SK-N-SH treated with all-trans-retinoic acid at 6 μM for 48 hours (cell line): Measurements from ENCODE around the gene MAST4.

ENCODE experiments used
- ATAC-seq: fragments of 200-7000 bp; cut with Tn5 transposase; 3 replicates; pipeline ENCODE4 v1.9.1; 2020; ENCODE audit warnings: mild to moderate bottlenecking, moderate library complexity
- ARNTL ChIP-seq: fragments of 450-650 bp; formaldehyde crosslinking; IDR thresholded peaks from 2 replicates; pipeline ENCODE4 v1.5.0; 2020; ENCODE audit warnings: low read depth, mild to moderate bottlenecking, moderate library complexity, borderline replicate concordance
- BACH2 ChIP-seq: fragments of 250-450 bp; sonication (Bioruptor Pico); IDR thresholded peaks from 2 replicates; pipeline ENCODE4 v1.9.0; 2021; ENCODE audit warnings: mild to moderate bottlenecking, borderline replicate concordance
- ESRRG ChIP-seq: fragments of 250-450 bp; sonication (Bioruptor Pico); IDR thresholded peaks from 2 replicates; pipeline ENCODE4 v1.6.1; 2021; ENCODE audit warnings: mild to moderate bottlenecking
- GLIS3 ChIP-seq: fragments of 250-450 bp; sonication (Bioruptor Pico); IDR thresholded peaks from 2 replicates; pipeline ENCODE4 v1.5.0; 2020; ENCODE audit warnings: mild to moderate bottlenecking, moderate library complexity
- OSR1 ChIP-seq: fragments of 250-450 bp; sonication (Bioruptor Pico); IDR thresholded peaks from 2 replicates; pipeline ENCODE4 v1.8.0; 2022; ENCODE audit warnings: moderate library complexity, mild to moderate bottlenecking, inconsistent platforms
- PATZ1 ChIP-seq: fragments of 250-450 bp; sonication (Bioruptor Pico); IDR thresholded peaks from 2 replicates; pipeline ENCODE4 v1.8.0; 2020; ENCODE audit warnings: mild to moderate bottlenecking, moderate library complexity, borderline replicate concordance
- PPARA ChIP-seq: fragments of 250-450 bp; sonication (Bioruptor Pico); IDR thresholded peaks from 2 replicates; pipeline ENCODE4 v1.5.0; 2020; ENCODE audit warnings: mild to moderate bottlenecking, borderline replicate concordance
- RARB ChIP-seq: fragments of 250-450 bp; sonication (Bioruptor Pico); IDR thresholded peaks from 2 replicates; pipeline ENCODE4 v1.8.0; 2021; ENCODE audit warnings: mild to moderate bottlenecking, moderate library complexity
- SNAI2 ChIP-seq: fragments of 250-450 bp; sonication (Bioruptor Pico); IDR thresholded peaks from 2 replicates; pipeline ENCODE4 v1.5.0; 2020; ENCODE audit warnings: mild to moderate bottlenecking, moderate library complexity
- TCF4 ChIP-seq: fragments of 250-450 bp; sonication (Bioruptor Pico); IDR thresholded peaks from 2 replicates; pipeline ENCODE4 v1.8.0; 2021; ENCODE audit warnings: mild to moderate bottlenecking, moderate library complexity, borderline replicate concordance
- TOX ChIP-seq: fragments of 250-450 bp; sonication (Bioruptor Pico); IDR thresholded peaks from 2 replicates; pipeline ENCODE4 v1.8.0; 2021; ENCODE audit warnings: mild to moderate bottlenecking, moderate library complexity, borderline replicate concordance
- ZC3H10 ChIP-seq: fragments of 250-450 bp; sonication (Bioruptor Pico); IDR thresholded peaks from 2 replicates; pipeline ENCODE4 v1.5.1; 2021; ENCODE audit warnings: mild to moderate bottlenecking, moderate library complexity
- ZFP3 ChIP-seq: fragments of 250-450 bp; sonication (Bioruptor Pico); IDR thresholded peaks from 2 replicates; pipeline ENCODE4 v1.5.0; 2020; ENCODE audit warnings: mild to moderate bottlenecking, moderate library complexity
- ZFP30 ChIP-seq: fragments of 450-650 bp; formaldehyde crosslinking; IDR thresholded peaks from 2 replicates; pipeline ENCODE4 v1.5.0; 2022; ENCODE audit warnings: mild to moderate bottlenecking, moderate library complexity
- ZNF565 ChIP-seq: fragments of 450-650 bp; formaldehyde crosslinking; conservative IDR thresholded peaks from 2 replicates; pipeline ENCODE4 v1.5.0; 2020; ENCODE audit warnings: low read depth, mild to moderate bottlenecking, moderate library complexity
- ZNF70 ChIP-seq: fragments of 450-650 bp; formaldehyde crosslinking; IDR thresholded peaks from 2 replicates; pipeline ENCODE4 v1.5.0; 2020; ENCODE audit warnings: mild to moderate bottlenecking, moderate library complexity
- ZNF8 ChIP-seq: fragments of 450-650 bp; formaldehyde crosslinking; IDR thresholded peaks from 2 replicates; pipeline ENCODE4 v1.5.0; 2020; ENCODE audit warnings: mild to moderate bottlenecking, moderate library complexity
- TF ChIP-seq, protein P1 (sequence below): fragments of 250-450 bp; sonication (Bioruptor Pico); IDR thresholded peaks from 2 replicates; pipeline ENCODE4 v1.5.1; 2020; ENCODE audit warnings: low read depth, mild to moderate bottlenecking, moderate library complexity
- TF ChIP-seq, protein P2 (sequence below): fragments of 250-450 bp; sonication (Bioruptor Pico); IDR thresholded peaks from 2 replicates; pipeline ENCODE4 v1.5.0; 2020; ENCODE audit warnings: mild to moderate bottlenecking, moderate library complexity
- TF ChIP-seq, protein P3 (sequence below): fragments of 250-450 bp; sonication (Bioruptor Pico); IDR thresholded peaks from 2 replicates; pipeline ENCODE4 v1.5.1; 2021; ENCODE audit warnings: mild to moderate bottlenecking, moderate library complexity

Gene MAST4

DNA sequence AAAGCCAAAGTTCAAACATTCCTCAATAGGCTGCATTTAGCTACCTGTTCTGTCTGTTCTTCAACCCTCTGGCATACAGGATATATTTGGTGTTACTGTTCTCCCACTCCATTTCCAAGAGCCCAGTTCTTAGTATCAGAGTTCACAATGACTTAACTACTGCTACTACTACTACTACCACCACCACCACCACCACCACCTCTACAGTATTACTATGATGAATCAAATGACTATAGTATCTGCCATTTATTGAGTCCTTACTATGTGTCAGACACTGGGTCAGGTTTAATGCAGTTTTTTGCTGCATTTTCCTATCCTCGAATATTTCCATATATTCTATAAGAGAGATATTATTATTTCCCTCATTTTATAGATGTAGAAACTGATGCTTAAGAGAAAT is 601.3 kb downstream of the MAST4 start:
- TF ChIP-seq, protein P1, sequence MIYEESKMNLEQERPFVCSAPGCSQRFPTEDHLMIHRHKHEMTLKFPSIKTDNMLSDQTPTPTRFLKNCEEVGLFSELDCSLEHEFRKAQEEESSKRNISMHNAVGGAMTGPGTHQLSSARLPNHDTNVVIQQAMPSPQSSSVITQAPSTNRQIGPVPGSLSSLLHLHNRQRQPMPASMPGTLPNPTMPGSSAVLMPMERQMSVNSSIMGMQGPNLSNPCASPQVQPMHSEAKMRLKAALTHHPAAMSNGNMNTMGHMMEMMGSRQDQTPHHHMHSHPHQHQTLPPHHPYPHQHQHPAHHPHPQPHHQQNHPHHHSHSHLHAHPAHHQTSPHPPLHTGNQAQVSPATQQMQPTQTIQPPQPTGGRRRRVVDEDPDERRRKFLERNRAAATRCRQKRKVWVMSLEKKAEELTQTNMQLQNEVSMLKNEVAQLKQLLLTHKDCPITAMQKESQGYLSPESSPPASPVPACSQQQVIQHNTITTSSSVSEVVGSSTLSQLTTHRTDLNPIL, result no peak
- TF ChIP-seq OSR1 (CRISPR knock-in tag), result no peak
- TF ChIP-seq TCF4 (CRISPR knock-in tag), result no peak
- no peak for TF ChIP-seq ZFP30 (CRISPR knock-in tag)
- no peak for TF ChIP-seq SNAI2
- no peak for TF ChIP-seq RARB (CRISPR knock-in tag)
- TF ChIP-seq ARNTL (CRISPR knock-in tag), result no peak
- no peak for TF ChIP-seq ZFP3 (CRISPR knock-in tag)
- TF ChIP-seq ESRRG (CRISPR knock-in tag), result no peak
- TF ChIP-seq TOX (CRISPR knock-in tag), result no peak
- TF ChIP-seq PATZ1 (CRISPR knock-in tag), result no peak
- TF ChIP-seq BACH2 (CRISPR knock-in tag), result no peak
- no peak for TF ChIP-seq ZC3H10 (CRISPR knock-in tag)
- TF ChIP-seq ZNF8 (CRISPR knock-in tag), result no peak
- TF ChIP-seq, protein P2, sequence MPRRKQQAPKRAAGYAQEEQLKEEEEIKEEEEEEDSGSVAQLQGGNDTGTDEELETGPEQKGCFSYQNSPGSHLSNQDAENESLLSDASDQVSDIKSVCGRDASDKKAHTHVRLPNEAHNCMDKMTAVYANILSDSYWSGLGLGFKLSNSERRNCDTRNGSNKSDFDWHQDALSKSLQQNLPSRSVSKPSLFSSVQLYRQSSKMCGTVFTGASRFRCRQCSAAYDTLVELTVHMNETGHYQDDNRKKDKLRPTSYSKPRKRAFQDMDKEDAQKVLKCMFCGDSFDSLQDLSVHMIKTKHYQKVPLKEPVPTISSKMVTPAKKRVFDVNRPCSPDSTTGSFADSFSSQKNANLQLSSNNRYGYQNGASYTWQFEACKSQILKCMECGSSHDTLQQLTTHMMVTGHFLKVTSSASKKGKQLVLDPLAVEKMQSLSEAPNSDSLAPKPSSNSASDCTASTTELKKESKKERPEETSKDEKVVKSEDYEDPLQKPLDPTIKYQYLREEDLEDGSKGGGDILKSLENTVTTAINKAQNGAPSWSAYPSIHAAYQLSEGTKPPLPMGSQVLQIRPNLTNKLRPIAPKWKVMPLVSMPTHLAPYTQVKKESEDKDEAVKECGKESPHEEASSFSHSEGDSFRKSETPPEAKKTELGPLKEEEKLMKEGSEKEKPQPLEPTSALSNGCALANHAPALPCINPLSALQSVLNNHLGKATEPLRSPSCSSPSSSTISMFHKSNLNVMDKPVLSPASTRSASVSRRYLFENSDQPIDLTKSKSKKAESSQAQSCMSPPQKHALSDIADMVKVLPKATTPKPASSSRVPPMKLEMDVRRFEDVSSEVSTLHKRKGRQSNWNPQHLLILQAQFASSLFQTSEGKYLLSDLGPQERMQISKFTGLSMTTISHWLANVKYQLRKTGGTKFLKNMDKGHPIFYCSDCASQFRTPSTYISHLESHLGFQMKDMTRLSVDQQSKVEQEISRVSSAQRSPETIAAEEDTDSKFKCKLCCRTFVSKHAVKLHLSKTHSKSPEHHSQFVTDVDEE, result no peak
- TF ChIP-seq ZNF70 (CRISPR knock-in tag), result no peak
- TF ChIP-seq GLIS3 (CRISPR knock-in tag), result no peak
- no peak for TF ChIP-seq ZNF565 (CRISPR knock-in tag)
- no peak for ATAC-seq

DNA sequence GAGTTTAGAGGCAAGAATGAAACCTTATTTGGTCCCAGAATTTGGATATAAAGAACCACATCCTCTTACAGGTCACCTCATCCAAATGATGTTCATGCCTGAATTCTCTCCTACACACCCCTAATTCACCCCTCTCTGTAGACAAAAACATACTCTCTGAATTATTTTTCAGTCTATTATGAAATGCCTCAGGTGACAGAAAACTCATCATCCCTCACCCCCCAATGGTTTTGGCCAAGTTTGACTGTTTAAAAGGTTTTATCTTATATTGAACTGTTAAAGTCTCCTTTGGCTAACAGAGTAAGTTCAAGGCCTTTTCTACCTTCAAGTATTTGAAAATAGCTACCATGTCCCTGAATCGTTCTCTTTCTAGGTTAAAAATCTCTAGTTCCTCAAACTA is 602.7 kb downstream of the MAST4 start:
- TF ChIP-seq OSR1 (CRISPR knock-in tag) (no peak), PPARA (CRISPR knock-in tag) (no peak), TOX (CRISPR knock-in tag) (no peak), ZC3H10 (CRISPR knock-in tag) (no peak), TCF4 (CRISPR knock-in tag) (no peak), ESRRG (CRISPR knock-in tag) (no peak), ZFP30 (CRISPR knock-in tag) (no peak), GLIS3 (CRISPR knock-in tag) (no peak), SNAI2 (no peak), ARNTL (CRISPR knock-in tag) (no peak), PATZ1 (CRISPR knock-in tag) (no peak), ZNF70 (CRISPR knock-in tag) (no peak), RARB (CRISPR knock-in tag) (no peak)
- TF ChIP-seq, protein P1, result no peak
- TF ChIP-seq, protein P3, sequence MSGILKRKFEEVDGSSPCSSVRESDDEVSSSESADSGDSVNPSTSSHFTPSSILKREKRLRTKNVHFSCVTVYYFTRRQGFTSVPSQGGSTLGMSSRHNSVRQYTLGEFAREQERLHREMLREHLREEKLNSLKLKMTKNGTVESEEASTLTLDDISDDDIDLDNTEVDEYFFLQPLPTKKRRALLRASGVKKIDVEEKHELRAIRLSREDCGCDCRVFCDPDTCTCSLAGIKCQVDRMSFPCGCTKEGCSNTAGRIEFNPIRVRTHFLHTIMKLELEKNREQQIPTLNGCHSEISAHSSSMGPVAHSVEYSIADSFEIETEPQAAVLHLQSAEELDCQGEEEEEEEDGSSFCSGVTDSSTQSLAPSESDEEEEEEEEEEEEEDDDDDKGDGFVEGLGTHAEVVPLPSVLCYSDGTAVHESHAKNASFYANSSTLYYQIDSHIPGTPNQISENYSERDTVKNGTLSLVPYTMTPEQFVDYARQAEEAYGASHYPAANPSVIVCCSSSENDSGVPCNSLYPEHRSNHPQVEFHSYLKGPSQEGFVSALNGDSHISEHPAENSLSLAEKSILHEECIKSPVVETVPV, result no peak
- no peak for ATAC-seq
